ENCODE measurements around the gene RPP40. TPM values are rescaled to one million over a fixed set of nuclear protein-coding genes. Genes with fewer than 3 reads are reported as not detected.

RPP40 gene
- polyA plus RNA-seq (2013, experiment 1 of 2): 12.8 TPM
- 15.6 TPM for polyA plus RNA-seq (2013, experiment 2 of 2)

DNA sequence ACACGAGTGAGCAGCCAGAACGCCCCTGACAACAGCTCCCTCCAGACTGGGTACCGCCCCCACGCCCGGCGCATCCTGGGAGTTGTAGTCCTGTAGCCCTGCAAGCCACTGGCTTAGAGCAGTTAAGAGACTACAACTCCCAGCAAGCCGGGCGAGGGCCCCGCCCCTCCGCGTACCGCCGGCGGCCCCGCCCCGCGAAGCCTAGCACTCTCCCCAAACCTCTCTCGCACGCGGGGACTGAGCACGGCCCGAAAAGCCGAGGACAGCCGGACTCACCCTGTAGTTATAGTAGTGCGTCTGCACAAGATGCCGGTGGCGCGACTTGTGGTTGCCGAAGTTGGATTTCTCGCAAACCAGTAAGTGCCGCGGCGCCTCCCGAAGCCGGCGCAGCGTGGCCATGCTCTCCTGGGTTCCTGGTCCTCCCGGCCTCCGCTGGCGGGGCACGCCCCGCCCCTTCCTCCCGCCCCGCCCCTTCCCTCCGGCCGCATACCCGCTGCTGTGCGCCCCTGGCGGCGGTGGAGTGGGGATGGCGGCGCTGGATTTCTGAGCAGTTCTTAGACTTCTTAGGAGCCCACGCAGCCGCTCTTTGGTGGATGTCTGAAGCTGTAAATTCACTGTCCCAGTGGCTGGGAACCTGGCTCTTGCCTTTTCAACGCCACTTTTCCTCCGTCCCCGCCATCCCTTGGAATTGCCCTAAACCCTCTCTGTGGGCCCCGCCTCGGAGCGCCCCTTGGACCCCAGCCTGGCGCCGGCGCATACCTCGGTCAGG is at the start of gene RPP40:
RPP40 (minus strand) TSS at position 434 of the 769 bp plus-strand sequence; CDS start at position 399, 35 bp downstream.
- peaks cover 13% of the 10 kb centered on the region for H3K36me3 ChIP-seq (ENCODE audit: control insufficient read depth, insufficient read depth, low read length)
- WGBS, 2 experiments (ENCODE audit: insufficient coverage in 2 of 2): 0% methylated on average over 44 of the region's 64 CpGs
- peak within 1 kb of the TSS; percentile 81 for H3K27ac ChIP-seq (ENCODE audit: low read depth, low read length, severe bottlenecking)
- no peaks in the 10 kb centered on the region for H3K4me1 ChIP-seq (ENCODE audit: control insufficient read depth, insufficient read depth, low read length, poor library complexity, severe bottlenecking)
- H3K4me3 ChIP-seq (ENCODE audit: extremely low read depth, insufficient read depth, low read length, poor library complexity, severe bottlenecking): peak within 1 kb of the TSS; percentile 57
- H3K9me3 ChIP-seq (ENCODE audit: control insufficient read depth, low read length): no peaks in the 10 kb centered on the region

DNA sequence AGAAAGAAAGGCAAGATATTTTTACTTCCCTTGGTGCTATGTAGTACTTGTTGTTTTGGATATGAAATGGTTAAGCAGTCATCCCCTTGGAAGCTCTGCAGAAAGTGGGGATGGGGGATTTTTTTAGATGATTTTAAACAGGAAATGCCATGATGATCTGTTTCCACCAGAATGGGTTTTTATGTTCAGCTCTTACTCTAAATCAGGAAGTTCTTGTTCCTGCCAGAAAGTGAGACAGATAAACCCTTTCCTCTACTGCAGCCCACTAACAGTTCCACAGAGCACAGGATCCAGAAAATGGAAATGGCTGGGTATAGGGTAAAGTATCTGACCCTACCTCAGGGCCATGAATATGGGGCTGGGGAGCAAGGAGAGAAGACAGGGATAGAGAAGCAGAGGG is 49.2 kb upstream of the RPP40 start:
- H3K27ac ChIP-seq (ENCODE audit: low read depth, low read length, severe bottlenecking): peak overlapping the region; percentile 37
- H3K4me3 ChIP-seq (ENCODE audit: extremely low read depth, insufficient read depth, low read length, poor library complexity, severe bottlenecking): no peak overlapping the region
- peaks cover 27% of the 10 kb centered on the region for H3K4me1 ChIP-seq (ENCODE audit: control insufficient read depth, insufficient read depth, low read length, poor library complexity, severe bottlenecking)
- H3K36me3 ChIP-seq (ENCODE audit: control insufficient read depth, insufficient read depth, low read length): no peaks in the 10 kb centered on the region
- peaks cover 21% of the 10 kb centered on the region for H3K9me3 ChIP-seq (ENCODE audit: control insufficient read depth, low read length)

GRCh38 chr6:5051394-5051793 is 47.6 kb upstream of the RPP40 start:
- Histone ChIP-seq H3K4me3 (ENCODE audit: extremely low read depth, insufficient read depth, low read length, poor library complexity, severe bottlenecking) (no peak overlapping the region), H3K36me3 (ENCODE audit: control insufficient read depth, insufficient read depth, low read length) (no peaks in the 10 kb centered on the region), H3K27ac (ENCODE audit: low read depth, low read length, severe bottlenecking) (no peak overlapping the region), H3K9me3 (ENCODE audit: control insufficient read depth, low read length) (peaks cover 21% of the 10 kb centered on the region), H3K4me1 (ENCODE audit: control insufficient read depth, insufficient read depth, low read length, poor library complexity, severe bottlenecking) (peaks cover 25% of the 10 kb centered on the region)
- WGBS, 2 experiments (ENCODE audit: insufficient coverage in 2 of 2): 80% methylated on average over 1 of the region's 1 CpG; no CpG with 5 or more reads in 1 of the 2 experiments

DNA sequence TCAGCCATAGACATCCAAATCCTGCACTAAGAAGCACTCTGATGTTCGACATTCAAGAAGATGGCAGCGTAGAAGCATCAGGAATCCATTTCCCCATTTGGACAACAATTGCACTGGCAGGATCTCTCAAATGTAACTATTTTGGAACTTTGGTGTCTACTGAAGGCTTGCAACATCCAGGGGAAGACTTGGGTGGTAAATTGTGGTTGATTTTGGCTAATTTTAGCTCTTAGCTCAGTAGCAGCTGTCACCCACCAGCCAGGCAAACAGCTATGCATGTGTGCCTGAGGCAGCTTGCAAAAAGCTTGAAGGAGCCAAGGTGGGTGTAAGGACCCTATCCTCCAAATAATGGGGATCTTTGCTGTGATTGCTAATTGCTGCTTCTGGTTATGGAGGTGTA is 46.2 kb upstream of the RPP40 start:
- WGBS, 2 experiments (ENCODE audit: insufficient coverage in 2 of 2): 83 to 90% methylated on average over 2 of the region's 2 CpGs
- Histone ChIP-seq H3K36me3 (ENCODE audit: control insufficient read depth, insufficient read depth, low read length) (no peaks in the 10 kb centered on the region), H3K27ac (ENCODE audit: low read depth, low read length, severe bottlenecking) (no peak overlapping the region), H3K9me3 (ENCODE audit: control insufficient read depth, low read length) (peaks cover 21% of the 10 kb centered on the region), H3K4me1 (ENCODE audit: control insufficient read depth, insufficient read depth, low read length, poor library complexity, severe bottlenecking) (peaks cover 25% of the 10 kb centered on the region), H3K4me3 (ENCODE audit: extremely low read depth, insufficient read depth, low read length, poor library complexity, severe bottlenecking) (no peak overlapping the region)

DNA sequence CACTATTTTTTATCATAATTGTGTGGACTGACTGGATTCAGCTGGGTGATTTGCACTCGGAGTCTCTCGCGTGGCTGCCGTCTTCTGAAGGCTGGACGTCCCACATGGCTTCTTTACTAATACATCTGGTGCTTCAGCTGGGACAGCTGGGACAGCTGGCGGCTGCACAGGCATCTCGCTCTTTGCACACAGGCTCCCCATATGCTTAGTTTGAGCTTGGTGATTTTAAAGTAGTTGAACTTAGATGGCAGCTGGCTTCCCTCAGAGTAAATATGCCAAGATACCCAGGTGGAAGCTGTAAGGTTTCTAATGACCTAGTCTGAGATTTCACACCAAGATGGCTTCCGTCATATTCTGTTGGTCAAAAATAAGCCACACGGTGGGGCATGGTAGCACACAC is 42.6 kb upstream of the RPP40 start:
- Histone ChIP-seq H3K27ac (ENCODE audit: low read depth, low read length, severe bottlenecking) (no peak overlapping the region), H3K36me3 (ENCODE audit: control insufficient read depth, insufficient read depth, low read length) (no peaks in the 10 kb centered on the region), H3K4me1 (ENCODE audit: control insufficient read depth, insufficient read depth, low read length, poor library complexity, severe bottlenecking) (no peaks in the 10 kb centered on the region), H3K9me3 (ENCODE audit: control insufficient read depth, low read length) (peaks cover 16% of the 10 kb centered on the region), H3K4me3 (ENCODE audit: extremely low read depth, insufficient read depth, low read length, poor library complexity, severe bottlenecking) (no peak overlapping the region)
- WGBS, 2 experiments (ENCODE audit: insufficient coverage in 2 of 2): 93 to 96% methylated on average over 6 to 8 of the region's 9 CpGs

GRCh38 chr6:5045416-5045815 is 41.6 kb upstream of the RPP40 start:
- H3K9me3 ChIP-seq (ENCODE audit: control insufficient read depth, low read length): peaks cover 9% of the 10 kb centered on the region
- no peak overlapping the region for H3K27ac ChIP-seq (ENCODE audit: low read depth, low read length, severe bottlenecking)

DNA sequence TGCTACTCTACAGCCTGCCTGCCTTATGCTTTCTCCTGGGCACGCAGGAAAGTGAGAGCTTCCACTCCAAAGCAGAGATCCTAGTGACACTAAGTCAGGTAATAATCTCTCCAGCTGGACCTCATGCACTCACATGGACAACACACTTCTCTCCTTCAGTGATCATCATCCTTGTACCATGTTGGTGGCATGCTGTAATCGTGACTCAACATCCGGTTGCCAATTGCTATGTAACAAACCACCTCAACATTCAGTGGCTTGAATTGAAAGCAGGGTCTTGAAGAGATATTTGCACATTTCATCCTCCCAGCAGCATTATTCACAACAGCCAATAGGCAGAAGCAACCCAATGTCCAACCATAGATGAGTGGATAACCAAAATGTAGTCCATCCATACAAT is 41.0 kb upstream of the RPP40 start:
- WGBS, 2 experiments (ENCODE audit: insufficient coverage in 2 of 2): 94 to 96% methylated on average over 3 of the region's 3 CpGs
- Histone ChIP-seq H3K27ac (ENCODE audit: low read depth, low read length, severe bottlenecking) (no peak overlapping the region), H3K36me3 (ENCODE audit: control insufficient read depth, insufficient read depth, low read length) (no peaks in the 10 kb centered on the region), H3K4me1 (ENCODE audit: control insufficient read depth, insufficient read depth, low read length, poor library complexity, severe bottlenecking) (no peaks in the 10 kb centered on the region), H3K4me3 (ENCODE audit: extremely low read depth, insufficient read depth, low read length, poor library complexity, severe bottlenecking) (no peak overlapping the region), H3K9me3 (ENCODE audit: control insufficient read depth, low read length) (peaks cover 3% of the 10 kb centered on the region)

More at GRCh38 chr6:5045416-5045815, 41.6 kb upstream of the RPP40 start:
- WGBS, 2 experiments (ENCODE audit: insufficient coverage in 2 of 2): 90 to 93% methylated on average over 4 of the region's 8 CpGs
- no peaks in the 10 kb centered on the region for H3K36me3 ChIP-seq (ENCODE audit: control insufficient read depth, insufficient read depth, low read length)
- H3K4me3 ChIP-seq (ENCODE audit: extremely low read depth, insufficient read depth, low read length, poor library complexity, severe bottlenecking): no peak overlapping the region
- no peaks in the 10 kb centered on the region for H3K4me1 ChIP-seq (ENCODE audit: control insufficient read depth, insufficient read depth, low read length, poor library complexity, severe bottlenecking)

DNA sequence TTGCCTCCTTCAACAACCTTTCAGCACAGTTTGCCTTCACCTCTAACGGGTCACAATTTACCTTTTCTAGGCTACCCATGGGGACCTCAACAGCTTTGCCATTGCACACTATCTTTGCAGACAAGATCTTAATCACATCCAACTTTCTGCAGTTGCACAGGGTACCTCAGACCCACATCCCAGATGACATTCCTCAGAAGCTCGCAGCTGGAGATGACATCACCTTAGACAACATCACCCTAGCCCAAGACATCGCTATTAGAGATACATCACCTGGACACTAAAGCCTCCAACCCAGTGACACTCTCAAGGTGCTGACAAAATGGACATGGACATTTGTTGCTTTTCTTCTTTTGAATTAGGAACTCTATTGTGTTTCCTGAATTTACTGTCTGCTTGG is 38.6 kb upstream of the RPP40 start:
- Histone ChIP-seq H3K4me1 (ENCODE audit: control insufficient read depth, insufficient read depth, low read length, poor library complexity, severe bottlenecking) (no peaks in the 10 kb centered on the region), H3K4me3 (ENCODE audit: extremely low read depth, insufficient read depth, low read length, poor library complexity, severe bottlenecking) (no peak overlapping the region), H3K27ac (ENCODE audit: low read depth, low read length, severe bottlenecking) (no peak overlapping the region), H3K9me3 (ENCODE audit: control insufficient read depth, low read length) (no peaks in the 10 kb centered on the region), H3K36me3 (ENCODE audit: control insufficient read depth, insufficient read depth, low read length) (no peaks in the 10 kb centered on the region)
- WGBS, 2 experiments (ENCODE audit: insufficient coverage in 2 of 2): 88 to 100% methylated on average over 2 of the region's 3 CpGs

- 80 to 92% methylated on average over 1 to 2 of the region's 2 CpGs for WGBS, 2 experiments (ENCODE audit: insufficient coverage in 2 of 2)
- no peaks in the 10 kb centered on the region for H3K4me1 ChIP-seq (ENCODE audit: control insufficient read depth, insufficient read depth, low read length, poor library complexity, severe bottlenecking)
Measured at GRCh38 chr6:5041955-5042354, 38.1 kb upstream of the RPP40 start.

GRCh38 chr6:5036269-5036668 is 32.4 kb upstream of the RPP40 start:
- Histone ChIP-seq H3K27ac (ENCODE audit: low read depth, low read length, severe bottlenecking) (no peak overlapping the region), H3K4me1 (ENCODE audit: control insufficient read depth, insufficient read depth, low read length, poor library complexity, severe bottlenecking) (peaks cover 9% of the 10 kb centered on the region), H3K9me3 (ENCODE audit: control insufficient read depth, low read length) (no peaks in the 10 kb centered on the region), H3K4me3 (ENCODE audit: extremely low read depth, insufficient read depth, low read length, poor library complexity, severe bottlenecking) (no peak overlapping the region), H3K36me3 (ENCODE audit: control insufficient read depth, insufficient read depth, low read length) (no peaks in the 10 kb centered on the region)
- 38 to 40% methylated on average over 8 of the region's 8 CpGs for WGBS, 2 experiments (ENCODE audit: insufficient coverage in 2 of 2)

More at GRCh38 chr6:5041955-5042354, 38.1 kb upstream of the RPP40 start:
- Histone ChIP-seq H3K4me3 (ENCODE audit: extremely low read depth, insufficient read depth, low read length, poor library complexity, severe bottlenecking) (no peak overlapping the region), H3K9me3 (ENCODE audit: control insufficient read depth, low read length) (no peaks in the 10 kb centered on the region), H3K36me3 (ENCODE audit: control insufficient read depth, insufficient read depth, low read length) (no peaks in the 10 kb centered on the region), H3K27ac (ENCODE audit: low read depth, low read length, severe bottlenecking) (no peak overlapping the region)

GRCh38 chr6:5034736-5035135 is 30.9 kb upstream of the RPP40 start:
- H3K27ac ChIP-seq (ENCODE audit: low read depth, low read length, severe bottlenecking): no peak overlapping the region
- no peaks in the 10 kb centered on the region for H3K9me3 ChIP-seq (ENCODE audit: control insufficient read depth, low read length)
- no peaks in the 10 kb centered on the region for H3K36me3 ChIP-seq (ENCODE audit: control insufficient read depth, insufficient read depth, low read length)
- WGBS, 2 experiments (ENCODE audit: insufficient coverage in 2 of 2): 94 to 100% methylated on average over 5 to 6 of the region's 7 CpGs
- peaks cover 9% of the 10 kb centered on the region for H3K4me1 ChIP-seq (ENCODE audit: control insufficient read depth, insufficient read depth, low read length, poor library complexity, severe bottlenecking)
- H3K4me3 ChIP-seq (ENCODE audit: extremely low read depth, insufficient read depth, low read length, poor library complexity, severe bottlenecking): no peak overlapping the region

Measured in mesodermal cell (in vitro differentiated cells).